HepG2 (cell line): ENCODE results near the gene HNRNPH3. TPM values are rescaled to one million over a fixed set of nuclear protein-coding genes. Genes with fewer than 3 reads are reported as not detected.

Experiments
- ARID3A ChIP-seq: IDR thresholded peaks from 2 replicates; pipeline ENCODE4 v1.6.1; 2012; ENCODE audit warnings: low read depth, low read length, improper control_type of control experiment
- ELF3 ChIP-seq: IDR thresholded peaks from 2 replicates; pipeline ENCODE4 v1.6.1; 2016; ENCODE audit warnings: missing genetic modification reagents, missing compliant biosample characterization
- ELF4 ChIP-seq: sonication (generic); formaldehyde crosslinking; IDR thresholded peaks from 2 replicates; pipeline ENCODE4 v1.5.0; 2020; ENCODE audit warnings: missing genetic modification reagents, mild to moderate bottlenecking, moderate library complexity, borderline replicate concordance
- ESRRA ChIP-seq: sonication (generic); formaldehyde crosslinking; IDR thresholded peaks from 2 replicates; pipeline ENCODE4 v1.5.1; 2020; ENCODE audit warnings: mild to moderate bottlenecking, low read depth, missing genetic modification reagents
- HDAC2 ChIP-seq: sonication (generic); formaldehyde crosslinking; IDR thresholded peaks from 2 replicates; pipeline ENCODE4 v1.4.0; 2020; ENCODE audit warnings: missing genetic modification reagents
- MIER2 ChIP-seq: IDR thresholded peaks from 2 replicates; pipeline ENCODE4 v1.6.1; 2016; ENCODE audit warnings: missing biosample characterization, missing genetic modification reagents
- NAIF1 ChIP-seq: sonication (generic); formaldehyde crosslinking; IDR thresholded peaks from 2 replicates; pipeline ENCODE4 v1.5.0; 2020; ENCODE audit warnings: mild to moderate bottlenecking, missing genetic modification reagents, borderline replicate concordance
- NFIC ChIP-seq: IDR thresholded peaks from 2 replicates; pipeline ENCODE4 v1.6.1; 2012; ENCODE audit warnings: mild to moderate bottlenecking, low read length, inconsistent platforms
- NFYC ChIP-seq: IDR thresholded peaks from 2 replicates; pipeline ENCODE4 v1.6.1; 2016; ENCODE audit warnings: missing genetic modification reagents, missing compliant biosample characterization
- NR2F2 ChIP-seq: IDR thresholded peaks from 2 replicates; pipeline ENCODE4 v1.6.1; 2012; ENCODE audit warnings: low read depth, inconsistent platforms, borderline replicate concordance
- RARA ChIP-seq: IDR thresholded peaks from 2 replicates; pipeline ENCODE4 v1.6.1; 2016; ENCODE audit warnings: missing genetic modification reagents, missing compliant biosample characterization
- RBM39 ChIP-seq: fragments of 200-400 bp; formaldehyde crosslinking; IDR thresholded peaks from one replicate; pipeline ENCODE4 v1.6.1; 2018; ENCODE audit warnings: antibody characterized with exemption, mild to moderate bottlenecking, low read depth, low read length; ENCODE audit not compliant: poor library complexity, severe bottlenecking
- RORA ChIP-seq: sonication (generic); formaldehyde crosslinking; IDR thresholded peaks from 2 replicates; pipeline ENCODE4 v1.5.0; 2020; ENCODE audit warnings: mild to moderate bottlenecking, missing genetic modification reagents, moderate library complexity
- SP5 ChIP-seq: IDR thresholded peaks from 2 replicates; pipeline ENCODE4 v1.6.1; 2016; ENCODE audit warnings: low read depth, borderline replicate concordance
- TAF15 ChIP-seq: fragments of 200-400 bp; formaldehyde crosslinking; IDR thresholded peaks from one replicate; pipeline ENCODE4 v1.6.1; 2018; ENCODE audit warnings: mild to moderate bottlenecking, low read depth, low read length; ENCODE audit not compliant: poor library complexity, severe bottlenecking
- YEATS2 ChIP-seq: sonication (generic); formaldehyde crosslinking; IDR thresholded peaks from 2 replicates; pipeline ENCODE4 v1.4.0; 2020; ENCODE audit warnings: missing genetic modification reagents, borderline replicate concordance
- ZBTB49 ChIP-seq: sonication (generic); formaldehyde crosslinking; IDR thresholded peaks from 2 replicates; pipeline ENCODE4 v1.4.0; 2020; ENCODE audit warnings: missing genetic modification reagents, borderline replicate concordance
- ZNF3 ChIP-seq: IDR thresholded peaks from 2 replicates; pipeline ENCODE4 v1.7.0; 2017; ENCODE audit warnings: inconsistent platforms
- ZNF432 ChIP-seq: sonication (generic); formaldehyde crosslinking; IDR thresholded peaks from 2 replicates; pipeline ENCODE4 v1.5.0; 2020; ENCODE audit warnings: missing genetic modification reagents, mild to moderate bottlenecking, borderline replicate concordance
- ZNF510 ChIP-seq: sonication (generic); formaldehyde crosslinking; IDR thresholded peaks from 2 replicates; pipeline ENCODE4 v1.4.0; 2020; ENCODE audit warnings: low read depth, mild to moderate bottlenecking, missing genetic modification reagents
- ZNF562 ChIP-seq: sonication (generic); formaldehyde crosslinking; IDR thresholded peaks from 2 replicates; pipeline ENCODE4 v1.8.0; 2022; ENCODE audit warnings: missing genetic modification reagents, borderline replicate concordance
- ZNF572 ChIP-seq: sonication (generic); formaldehyde crosslinking; IDR thresholded peaks from 2 replicates; pipeline ENCODE4 v1.5.1; 2020; ENCODE audit warnings: mild to moderate bottlenecking, missing genetic modification reagents
- ZNF598 ChIP-seq: sonication (generic); formaldehyde crosslinking; IDR thresholded peaks from 2 replicates; pipeline ENCODE4 v1.5.1; 2020; ENCODE audit warnings: mild to moderate bottlenecking, missing genetic modification reagents, borderline replicate concordance
- ZNF639 ChIP-seq: conservative IDR thresholded peaks from 2 replicates; pipeline ENCODE4 v1.6.1; 2018; ENCODE audit warnings: missing genetic modification reagents
- ZNF781 ChIP-seq: sonication (generic); formaldehyde crosslinking; IDR thresholded peaks from 2 replicates; pipeline ENCODE4 v1.5.1; 2020; ENCODE audit warnings: borderline replicate concordance, mild to moderate bottlenecking, missing genetic modification reagents; ENCODE audit errors: not compliant biosample characterization
- ZNF782 ChIP-seq: sonication (generic); formaldehyde crosslinking; IDR thresholded peaks from 2 replicates; pipeline ENCODE4 v1.4.0; 2020; ENCODE audit warnings: missing genetic modification reagents, mild to moderate bottlenecking, borderline replicate concordance
- polyA plus RNA-seq, 8 experiments: library from polyadenylated mRNA; depleted of rRNA in 3 of 8; stranded (reverse) in 7 of 8; unstranded in 1 of 8; fragments of >200 nt; fragmentation: Illumina TruSeq in 4 of 8; extraction: Trizol in 4 of 8; gene quantifications; 2 replicates each; pipeline versions ENCODE4 v1.2.1 to v1.2.3, GENCODE V29; 2011 to 2016; ENCODE audit warnings: low read depth in 4 of 8, missing spikeins in 1 of 8, mixed read lengths in 1 of 8; ENCODE audit not compliant: insufficient read depth in 1 of 8
- total RNA-seq, 5 experiments: library from RNA; depleted of rRNA; stranded (reverse); fragments of >200 nt; fragmentation: Illumina TruSeq; extraction: Trizol; gene quantifications; 2 replicates each; pipeline ENCODE4 v1.2.3, GENCODE V29; 2016; ENCODE audit warnings: low read depth in 1 of 5

Gene HNRNPH3
- total and polyA plus RNA-seq, 2 of the 13 experiments (the other 11 are each of a cell fraction or from before 2014, with no cell fraction given): 46.0 to 47.7 TPM

GRCh38 chr10:68303849-68304412, 27.9 kb upstream of the HNRNPH3 start (continued):
- no peak for TF ChIP-seq ZNF639 (CRISPR knock-in tag)
- peak; percentile 71 for TF ChIP-seq NFIC
- peak; percentile 21; the same call in 1 of the 2 replicates for TF ChIP-seq HDAC2 (CRISPR knock-in tag)
- TF ChIP-seq ARID3A: peak; percentile 50; the same call in 1 of the 2 replicates
- no peak for TF ChIP-seq ZNF782 (CRISPR knock-in tag)
- TF ChIP-seq ZNF598: no peak
- TF ChIP-seq ZNF432: no peak
- TF ChIP-seq ZNF510 (CRISPR knock-in tag): no peak
- no peak for TF ChIP-seq ZNF781 (CRISPR knock-in tag)
- peak; percentile 45 for TF ChIP-seq RARA (CRISPR knock-in tag)
- TF ChIP-seq SP5: no peak
- peak; percentile 77; the same call in 1 of the 2 replicates for TF ChIP-seq ESRRA (CRISPR knock-in tag)
- no peak for TF ChIP-seq NFYC (CRISPR knock-in tag)
- no peak for TF ChIP-seq TAF15
- no peak for TF ChIP-seq YEATS2 (CRISPR knock-in tag)
- TF ChIP-seq ELF3: no peak
- no peak for TF ChIP-seq RBM39
- TF ChIP-seq ELF4 (CRISPR knock-in tag): no peak
- no peak for TF ChIP-seq NAIF1 (CRISPR knock-in tag)
- TF ChIP-seq MIER2 (CRISPR knock-in tag): no peak
- TF ChIP-seq ZNF3 (CRISPR knock-in tag): peak; percentile 78; the same call in 1 of the 2 replicates
- no peak for TF ChIP-seq ZBTB49 (CRISPR knock-in tag)
- TF ChIP-seq ZNF562 (CRISPR knock-in tag): no peak
- peak; percentile 54 for TF ChIP-seq NR2F2
- no peak for TF ChIP-seq ZNF572 (CRISPR knock-in tag)
- TF ChIP-seq RORA: no peak
